Thyroid gland (tissue), 4 donors: ENCODE results near the gene PTBP1.

Experiments used
- POLR2A ChIP-seq, 2 donors: fragments of 450-650 bp; IDR thresholded peaks; one replicate each; pipeline ENCODE4 v1.6.1; 2017; ENCODE audit warnings: antibody characterized with exemption in 2 of 2, mild to moderate bottlenecking in 2 of 2, moderate library complexity in 1 of 2
- TF ChIP-seq, protein P1 (sequence below), 6 experiments: fragments of 200-600 bp in 3 of 6; fragments of 450-650 bp in 3 of 6; sonication (generic) in 3 of 6; IDR thresholded peaks; one replicate each; pipeline ENCODE4 v1.5.1; 2016 to 2019; ENCODE audit warnings: antibody characterized with exemption in 6 of 6, mild to moderate bottlenecking in 2 of 6, inconsistent platforms in 1 of 6, moderate library complexity in 1 of 6

GRCh38 chr19:843836-844545 lies 46.7 kb downstream of the PTBP1 start:
- TF ChIP-seq, protein P1, sequence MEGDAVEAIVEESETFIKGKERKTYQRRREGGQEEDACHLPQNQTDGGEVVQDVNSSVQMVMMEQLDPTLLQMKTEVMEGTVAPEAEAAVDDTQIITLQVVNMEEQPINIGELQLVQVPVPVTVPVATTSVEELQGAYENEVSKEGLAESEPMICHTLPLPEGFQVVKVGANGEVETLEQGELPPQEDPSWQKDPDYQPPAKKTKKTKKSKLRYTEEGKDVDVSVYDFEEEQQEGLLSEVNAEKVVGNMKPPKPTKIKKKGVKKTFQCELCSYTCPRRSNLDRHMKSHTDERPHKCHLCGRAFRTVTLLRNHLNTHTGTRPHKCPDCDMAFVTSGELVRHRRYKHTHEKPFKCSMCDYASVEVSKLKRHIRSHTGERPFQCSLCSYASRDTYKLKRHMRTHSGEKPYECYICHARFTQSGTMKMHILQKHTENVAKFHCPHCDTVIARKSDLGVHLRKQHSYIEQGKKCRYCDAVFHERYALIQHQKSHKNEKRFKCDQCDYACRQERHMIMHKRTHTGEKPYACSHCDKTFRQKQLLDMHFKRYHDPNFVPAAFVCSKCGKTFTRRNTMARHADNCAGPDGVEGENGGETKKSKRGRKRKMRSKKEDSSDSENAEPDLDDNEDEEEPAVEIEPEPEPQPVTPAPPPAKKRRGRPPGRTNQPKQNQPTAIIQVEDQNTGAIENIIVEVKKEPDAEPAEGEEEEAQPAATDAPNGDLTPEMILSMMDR (IDR thresholded peaks at IDR 0.05), result no peak
- TF ChIP-seq POLR2A (IDR thresholded peaks at IDR 0.05), result no peak
